AG10803 (cell line): ENCODE results near the gene CCL17.
"Not testable (repeated sequence)": the region's sequence is repeated elsewhere in the genome, so short reads cannot be mapped to it uniquely, and the experiment has no call there.

Source experiments
- DNase-seq: peaks from one replicate; pipeline ENCODE4 v3.0.0; 2010; ENCODE audit warnings: low read depth
- H3K4me3 ChIP-seq: 2 replicates; pipeline ENCODE4 v1.5.1; 2011; ENCODE audit warnings: mild to moderate bottlenecking, low read length, control low read depth
- TF ChIP-seq, protein P1 (sequence below): conservative IDR thresholded peaks from 2 replicates; pipeline ENCODE4 v1.5.1; 2011; ENCODE audit warnings: mild to moderate bottlenecking, low read length, control low read depth, inconsistent platforms

Gene CCL17

DNA sequence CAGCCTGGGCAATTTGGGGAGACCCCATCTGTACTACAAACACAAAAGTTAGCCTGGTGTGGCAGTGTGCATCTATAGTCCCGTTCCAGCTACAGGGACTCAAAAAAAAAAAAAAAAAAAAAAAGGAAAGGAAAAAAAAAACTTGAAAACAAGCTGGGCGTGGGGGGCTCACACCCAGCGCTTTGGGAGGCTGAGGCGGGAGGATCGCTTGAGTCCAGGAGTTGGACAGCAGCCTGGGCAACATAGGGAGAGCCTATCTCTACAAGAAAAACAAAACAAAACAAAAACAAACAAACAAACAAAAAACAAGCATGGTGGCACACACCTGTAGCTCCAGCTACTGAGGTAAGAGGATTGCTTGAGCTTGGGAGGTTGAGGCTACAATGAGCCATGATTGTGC, 12.9 kb upstream of the CCL17 start:
- DNase-seq, result no peak
- TF ChIP-seq, protein P1, sequence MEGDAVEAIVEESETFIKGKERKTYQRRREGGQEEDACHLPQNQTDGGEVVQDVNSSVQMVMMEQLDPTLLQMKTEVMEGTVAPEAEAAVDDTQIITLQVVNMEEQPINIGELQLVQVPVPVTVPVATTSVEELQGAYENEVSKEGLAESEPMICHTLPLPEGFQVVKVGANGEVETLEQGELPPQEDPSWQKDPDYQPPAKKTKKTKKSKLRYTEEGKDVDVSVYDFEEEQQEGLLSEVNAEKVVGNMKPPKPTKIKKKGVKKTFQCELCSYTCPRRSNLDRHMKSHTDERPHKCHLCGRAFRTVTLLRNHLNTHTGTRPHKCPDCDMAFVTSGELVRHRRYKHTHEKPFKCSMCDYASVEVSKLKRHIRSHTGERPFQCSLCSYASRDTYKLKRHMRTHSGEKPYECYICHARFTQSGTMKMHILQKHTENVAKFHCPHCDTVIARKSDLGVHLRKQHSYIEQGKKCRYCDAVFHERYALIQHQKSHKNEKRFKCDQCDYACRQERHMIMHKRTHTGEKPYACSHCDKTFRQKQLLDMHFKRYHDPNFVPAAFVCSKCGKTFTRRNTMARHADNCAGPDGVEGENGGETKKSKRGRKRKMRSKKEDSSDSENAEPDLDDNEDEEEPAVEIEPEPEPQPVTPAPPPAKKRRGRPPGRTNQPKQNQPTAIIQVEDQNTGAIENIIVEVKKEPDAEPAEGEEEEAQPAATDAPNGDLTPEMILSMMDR, result no peak
- H3K4me3 ChIP-seq, result no peak overlapping the region

GRCh38 chr16:57392694-57393093, 11.9 kb upstream of the CCL17 start:
- TF ChIP-seq, protein P1, result no peak
- DNase-seq, result no peak
- no peak overlapping the region for H3K4me3 ChIP-seq

DNA sequence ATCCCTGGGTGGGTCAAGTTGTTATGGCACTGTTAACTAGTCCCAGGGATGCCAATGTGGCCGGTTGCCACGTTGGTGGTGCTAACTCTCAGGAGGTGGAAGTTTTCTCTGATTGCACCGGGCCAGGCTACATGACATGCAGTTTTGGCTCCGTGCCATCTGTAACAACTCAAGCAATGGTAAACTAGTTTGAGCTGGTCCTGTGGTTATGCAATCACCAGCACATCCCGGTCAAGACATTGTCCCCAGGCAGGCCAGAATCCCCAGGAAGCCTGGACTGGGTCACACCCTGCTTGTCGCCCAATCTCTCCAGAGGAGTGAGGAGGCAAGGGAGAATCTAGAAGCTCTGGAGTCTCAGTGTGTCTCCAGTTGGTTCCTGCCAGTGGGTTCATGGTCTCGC, 10.1 kb upstream of the CCL17 start:
- H3K4me3 ChIP-seq, result no peak overlapping the region
- TF ChIP-seq, protein P1, result no peak
- DNase-seq, result no peak

- TF ChIP-seq, protein P1, result no peak
- no peak overlapping the region for H3K4me3 ChIP-seq
- no peak for DNase-seq
Measured at GRCh38 chr16:57395026-57395425, 9.5 kb upstream of the CCL17 start.

GRCh38 chr16:57396786-57397185, 7.8 kb upstream of the CCL17 start:
- TF ChIP-seq, protein P1, result no peak
- H3K4me3 ChIP-seq, result no peak overlapping the region
- DNase-seq, result no peak

DNA sequence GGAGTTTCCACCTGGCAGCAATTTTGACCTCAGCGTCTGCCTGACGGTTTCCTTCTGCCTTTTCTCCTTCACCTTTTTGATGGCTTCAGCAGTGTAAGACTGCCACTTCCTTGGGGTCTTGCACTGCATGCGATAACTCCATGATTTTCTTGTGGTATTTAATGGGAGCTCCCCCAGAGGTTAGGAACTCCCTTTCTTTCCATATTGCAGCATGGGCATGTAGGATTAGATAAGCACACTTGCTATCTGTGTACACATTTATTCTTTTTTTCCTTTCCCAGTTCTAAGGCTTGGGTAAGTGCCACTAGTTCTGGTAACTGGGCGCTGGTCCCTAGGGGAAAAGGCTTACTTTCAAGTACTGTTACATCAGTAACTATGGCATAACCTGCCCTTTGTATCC, 7.1 kb upstream of the CCL17 start:
- not testable (repeated sequence) for DNase-seq

GRCh38 chr16:57401943-57402640, 2.5 kb upstream of the CCL17 start:
- DNase-seq, result no peak
- TF ChIP-seq, protein P1, result no peak
- no peak overlapping the region for H3K4me3 ChIP-seq

More for the DNA sequence above, 7.1 kb upstream of the CCL17 start:
- not testable (repeated sequence) for H3K4me3 ChIP-seq
